Measurements from ENCODE around the gene RETREG3.
"Not testable (repeated sequence)": the region's sequence is repeated elsewhere in the genome, so short reads cannot be mapped to it uniquely, and the experiment has no call there.

DNA sequence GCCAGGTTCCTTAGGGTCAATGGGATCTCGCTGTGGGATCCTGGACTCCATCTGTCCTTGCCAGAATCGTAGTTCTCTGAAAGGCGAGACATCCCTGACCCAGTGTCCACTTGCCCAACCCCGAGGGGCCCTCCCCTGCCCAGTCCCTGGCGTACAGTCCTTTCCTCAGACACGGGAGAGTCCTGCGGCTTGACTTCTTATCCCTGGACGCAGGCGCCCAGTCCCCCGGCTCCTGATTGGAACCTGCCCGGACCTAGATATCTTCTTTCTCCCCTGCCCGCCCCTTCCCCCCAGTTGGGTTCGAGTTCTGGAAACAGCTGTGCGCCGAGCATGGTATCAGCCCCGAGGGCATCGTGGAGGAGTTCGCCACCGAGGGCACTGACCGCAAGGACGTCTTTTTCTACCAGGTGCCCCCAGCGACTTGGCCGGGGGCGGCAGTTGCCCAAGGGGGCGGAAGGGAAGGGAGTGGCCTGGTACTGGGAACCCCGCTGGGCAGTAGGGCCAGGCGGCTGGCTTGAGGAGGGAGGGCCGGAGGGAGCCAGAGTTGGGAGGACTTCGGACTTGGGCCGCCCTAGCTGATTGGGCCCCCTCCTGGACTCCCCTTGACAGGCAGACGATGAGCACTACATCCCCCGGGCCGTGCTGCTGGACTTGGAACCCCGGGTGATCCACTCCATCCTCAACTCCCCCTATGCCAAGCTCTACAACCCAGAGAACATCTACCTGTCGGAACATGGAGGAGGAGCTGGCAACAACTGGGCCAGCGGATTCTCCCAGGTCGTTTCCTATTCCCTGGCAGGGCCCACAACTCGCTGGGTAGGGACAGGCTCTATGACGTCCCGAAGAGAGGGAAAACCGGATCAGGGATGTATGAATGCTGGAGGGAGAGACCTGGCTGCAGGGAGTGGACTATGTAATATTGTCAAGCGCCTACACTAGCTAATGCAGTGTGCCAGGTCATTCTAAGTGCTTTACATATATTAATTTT is 934 bp upstream of the RETREG3 start:
- TF ChIP-seq, protein P1, sequence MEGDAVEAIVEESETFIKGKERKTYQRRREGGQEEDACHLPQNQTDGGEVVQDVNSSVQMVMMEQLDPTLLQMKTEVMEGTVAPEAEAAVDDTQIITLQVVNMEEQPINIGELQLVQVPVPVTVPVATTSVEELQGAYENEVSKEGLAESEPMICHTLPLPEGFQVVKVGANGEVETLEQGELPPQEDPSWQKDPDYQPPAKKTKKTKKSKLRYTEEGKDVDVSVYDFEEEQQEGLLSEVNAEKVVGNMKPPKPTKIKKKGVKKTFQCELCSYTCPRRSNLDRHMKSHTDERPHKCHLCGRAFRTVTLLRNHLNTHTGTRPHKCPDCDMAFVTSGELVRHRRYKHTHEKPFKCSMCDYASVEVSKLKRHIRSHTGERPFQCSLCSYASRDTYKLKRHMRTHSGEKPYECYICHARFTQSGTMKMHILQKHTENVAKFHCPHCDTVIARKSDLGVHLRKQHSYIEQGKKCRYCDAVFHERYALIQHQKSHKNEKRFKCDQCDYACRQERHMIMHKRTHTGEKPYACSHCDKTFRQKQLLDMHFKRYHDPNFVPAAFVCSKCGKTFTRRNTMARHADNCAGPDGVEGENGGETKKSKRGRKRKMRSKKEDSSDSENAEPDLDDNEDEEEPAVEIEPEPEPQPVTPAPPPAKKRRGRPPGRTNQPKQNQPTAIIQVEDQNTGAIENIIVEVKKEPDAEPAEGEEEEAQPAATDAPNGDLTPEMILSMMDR (conservative IDR thresholded peaks at IDR 0.05; ENCODE audit: low read length), result not testable (repeated sequence)
- not testable (repeated sequence) for TF ChIP-seq EZH2phosphoT487 (IDR thresholded peaks at IDR 0.05; ENCODE audit: borderline replicate concordance, low read depth, low read length)

Measured in OCI-LY7 (cell line).